Brain microvascular endothelial cell (primary cell): ENCODE results near the gene GLB1L2.

Experiments
- DNase-seq: peaks from one replicate; pipeline ENCODE4 v3.0.0-alpha.2; 2020
- H3K27ac ChIP-seq: fragments of 250-450 bp; sonication (Bioruptor Pico); 2 replicates; pipeline ENCODE4 v1.5.1; 2020; ENCODE audit warnings: mild to moderate bottlenecking, moderate library complexity
- H3K27me3 ChIP-seq: fragments of 250-450 bp; sonication (Bioruptor Pico); replicated peaks from 2 replicates; pipeline ENCODE4 v1.5.1; 2020; ENCODE audit warnings: mild to moderate bottlenecking
- H3K36me3 ChIP-seq: fragments of 250-450 bp; sonication (Bioruptor Pico); replicated peaks from 2 replicates; pipeline ENCODE4 v1.5.1; 2020; ENCODE audit warnings: mild to moderate bottlenecking
- H3K4me3 ChIP-seq: 2 replicates; pipeline ENCODE4 v1.5.1; 2011; ENCODE audit warnings: low read depth, mild to moderate bottlenecking, control low read depth, low read length, moderate library complexity
- CTCF ChIP-seq: IDR thresholded peaks from 2 replicates; pipeline ENCODE4 v1.5.1; 2011; ENCODE audit warnings: low read depth, mild to moderate bottlenecking, moderate library complexity, low read length, control low read depth, inconsistent platforms; ENCODE audit errors: missing control alignments
- in situ Hi-C: cut with HindIII; loops from 2 replicates; pipeline ENCODE4 v1.10.0; 2017; ENCODE audit warnings: low sequenced_read_pairs, low pct_ligation_motif_present

The GLB1L2 gene

GRCh38 chr11:134288486-134288885 is 43.3 kb upstream of the GLB1L2 start:
- no peak for DNase-seq
- TF ChIP-seq CTCF: no peak
- Histone ChIP-seq H3K4me3 (no peak overlapping the region), H3K27me3 (no peaks in the 10 kb centered on the region), H3K36me3 (no peaks in the 10 kb centered on the region), H3K27ac (no peak overlapping the region)
- in situ Hi-C loops: no loop called here

- TF ChIP-seq CTCF: no peak
- DNase-seq: no peak
These were observed 42.6 kb upstream of the GLB1L2 start for GRCh38 chr11:134289167-134289566.

GRCh38 chr11:134289789-134290188 is 42.0 kb upstream of the GLB1L2 start:
- in situ Hi-C loops: no loop called here
- no peak for TF ChIP-seq CTCF
- no peak overlapping the region for H3K27ac ChIP-seq

More at GRCh38 chr11:134289167-134289566, 42.6 kb upstream of the GLB1L2 start:
- Histone ChIP-seq H3K4me3 (no peak overlapping the region), H3K36me3 (no peaks in the 10 kb centered on the region), H3K27ac (no peak overlapping the region), H3K27me3 (no peaks in the 10 kb centered on the region)
- in situ Hi-C loops: no loop called here

GRCh38 chr11:134290646-134291045 is 41.1 kb upstream of the GLB1L2 start:
- Histone ChIP-seq H3K36me3 (no peaks in the 10 kb centered on the region), H3K4me3 (no peak overlapping the region), H3K27ac (no peak overlapping the region), H3K27me3 (no peaks in the 10 kb centered on the region)
- in situ Hi-C loops: no loop called here
- no peak for TF ChIP-seq CTCF
- DNase-seq: no peak

More at GRCh38 chr11:134289789-134290188, 42.0 kb upstream of the GLB1L2 start:
- H3K27me3 ChIP-seq: no peaks in the 10 kb centered on the region
- DNase-seq: no peak
- H3K36me3 ChIP-seq: no peaks in the 10 kb centered on the region
- no peak overlapping the region for H3K4me3 ChIP-seq

GRCh38 chr11:134291196-134291595 is 40.6 kb upstream of the GLB1L2 start:
- DNase-seq: no peak
- in situ Hi-C loops: no loop called here
- Histone ChIP-seq H3K4me3 (no peak overlapping the region), H3K27me3 (no peaks in the 10 kb centered on the region), H3K27ac (no peak overlapping the region), H3K36me3 (no peaks in the 10 kb centered on the region)
- TF ChIP-seq CTCF: no peak

GRCh38 chr11:134292661-134293060 is 39.1 kb upstream of the GLB1L2 start:
- no peak for TF ChIP-seq CTCF
- no peak overlapping the region for H3K27ac ChIP-seq
- no peaks in the 10 kb centered on the region for H3K36me3 ChIP-seq
- in situ Hi-C loops: no loop called here
- DNase-seq: no peak
- no peaks in the 10 kb centered on the region for H3K27me3 ChIP-seq
- no peak overlapping the region for H3K4me3 ChIP-seq
